Lower lobe of right lung (tissue), 2 donors: ENCODE results near the gene KYNU. TPM values are rescaled to one million over a fixed set of nuclear protein-coding genes. Genes with fewer than 3 reads are reported as not detected.

Source experiments
- ATAC-seq, 2 donors: fragments of 200-7000 bp; cut with Tn5 transposase; one replicate each; pipeline ENCODE4 v1.9.1; 2020 to 2022; ENCODE audit warnings: mild to moderate bottlenecking in 2 of 2, moderate library complexity in 2 of 2
- DNase-seq: peaks from one replicate; pipeline ENCODE4 v3.0.0-alpha.2; 2020
- H3K27ac ChIP-seq: fragments of 200-600 bp; one replicate; pipeline ENCODE4 v1.8.0; 2022
- H3K27me3 ChIP-seq: fragments of 200-600 bp; one replicate; pipeline ENCODE4 v1.8.0; 2022; ENCODE audit warnings: low read depth
- H3K36me3 ChIP-seq: fragments of 200-600 bp; one replicate; pipeline ENCODE4 v1.8.0; 2022; ENCODE audit warnings: mild to moderate bottlenecking
- H3K4me1 ChIP-seq: fragments of 200-600 bp; one replicate; pipeline ENCODE4 v1.8.0; 2022
- H3K4me3 ChIP-seq: fragments of 200-600 bp; one replicate; pipeline ENCODE4 v1.8.0; 2022; ENCODE audit warnings: mild to moderate bottlenecking
- H3K9me3 ChIP-seq: fragments of 200-600 bp; one replicate; pipeline ENCODE4 v1.8.0; 2022
- CTCF ChIP-seq: fragments of 200-600 bp; IDR thresholded peaks from one replicate; pipeline ENCODE4 v1.8.0; 2022; ENCODE audit warnings: antibody characterized with exemption, mild to moderate bottlenecking
- intact Hi-C: fragments of 100-400 bp; cut with DNase I; formaldehyde crosslinking; loops from one replicate; pipeline ENCODE4 v1.11.0; 2022
- total RNA-seq: library from RNA; stranded (reverse); fragmentation: NEBNext Ultra II Directional; extraction: Animal tissue kit (Norgen Biotek cat#: 25700); gene quantifications from one replicate; pipeline ENCODE4 v1.2.1, GENCODE V29; 2021
- donor health status: DM: no; HTN: yes; CAD: no; lungs with severe emphysema.

The KYNU gene
- total RNA-seq, 1 donor from 2014 or later, result 30.6 TPM

GRCh38 chr2:142935563-142936089 is 58.2 kb downstream of the KYNU start:
- TF ChIP-seq CTCF, result no peak
- no peak overlapping the region for H3K27ac ChIP-seq
- ATAC-seq, result no peak
- no peak overlapping the region for H3K4me3 ChIP-seq
- H3K4me1 ChIP-seq, result no peaks in the 10 kb centered on the region
- intact Hi-C loops, result no loop called here
- no peaks in the 10 kb centered on the region for H3K36me3 ChIP-seq
- no peaks in the 10 kb centered on the region for H3K27me3 ChIP-seq
- DNase-seq, result no peak
- H3K9me3 ChIP-seq, result no peaks in the 10 kb centered on the region

GRCh38 chr2:142936629-142937028 is 59.2 kb downstream of the KYNU start:
- no peaks in the 10 kb centered on the region for H3K9me3 ChIP-seq
- TF ChIP-seq CTCF, result no peak
- ATAC-seq (no peak), DNase-seq (no peak)
- no peak overlapping the region for H3K27ac ChIP-seq
- no peak overlapping the region for H3K4me3 ChIP-seq
- no peaks in the 10 kb centered on the region for H3K36me3 ChIP-seq
- no peaks in the 10 kb centered on the region for H3K27me3 ChIP-seq
- H3K4me1 ChIP-seq, result no peaks in the 10 kb centered on the region
- intact Hi-C loops, result no loop called here

- no peaks in the 10 kb centered on the region for H3K36me3 ChIP-seq
- no peaks in the 10 kb centered on the region for H3K27me3 ChIP-seq
- DNase-seq, result no peak
- no peak overlapping the region for H3K27ac ChIP-seq
- TF ChIP-seq CTCF, result no peak
- H3K9me3 ChIP-seq, result no peaks in the 10 kb centered on the region
- no peak overlapping the region for H3K4me3 ChIP-seq
- intact Hi-C loops, result no loop called here
- no peaks in the 10 kb centered on the region for H3K4me1 ChIP-seq
- ATAC-seq, result no peak
Measured at GRCh38 chr2:142937347-142937746, 59.9 kb downstream of the KYNU start.

- no peak for DNase-seq
- intact Hi-C loops, result no loop called here
- H3K4me3 ChIP-seq, result no peak overlapping the region
- no peak overlapping the region for H3K27ac ChIP-seq
- ATAC-seq, result no peak
- no peak for TF ChIP-seq CTCF
- no peaks in the 10 kb centered on the region for H3K36me3 ChIP-seq
- H3K4me1 ChIP-seq, result no peaks in the 10 kb centered on the region
- no peaks in the 10 kb centered on the region for H3K9me3 ChIP-seq
- H3K27me3 ChIP-seq, result no peaks in the 10 kb centered on the region
Measured at GRCh38 chr2:142938240-142938639, 60.8 kb downstream of the KYNU start.

- H3K27ac ChIP-seq, result no peak overlapping the region
- H3K4me1 ChIP-seq, result no peaks in the 10 kb centered on the region
- TF ChIP-seq CTCF, result no peak
- H3K36me3 ChIP-seq, result no peaks in the 10 kb centered on the region
- no peak for DNase-seq
- H3K4me3 ChIP-seq, result no peak overlapping the region
- ATAC-seq, result no peak
- intact Hi-C loops, result no loop called here
- no peaks in the 10 kb centered on the region for H3K9me3 ChIP-seq
- H3K27me3 ChIP-seq, result no peaks in the 10 kb centered on the region
Measured at GRCh38 chr2:142940606-142941223, 63.3 kb downstream of the KYNU start.
